Bronchial epithelial cell (primary cell): Measurements from ENCODE around the gene SLC25A39. TPM values are rescaled to one million over a fixed set of nuclear protein-coding genes. Genes with fewer than 3 reads are reported as not detected.
"Not testable (repeated sequence)": the region's sequence is repeated elsewhere in the genome, so short reads cannot be mapped to it uniquely, and the experiment has no call there.

Source experiments
- DNase-seq: peaks from one replicate; pipeline ENCODE4 v3.0.0-alpha.2; 2010; ENCODE audit warnings: low read depth
- FAIRE-seq: peaks from 2 replicates; lab custom pipeline; 2011; peaks lifted over from hg19 to GRCh38; lab: Jason Lieb, UNC
- H3K27me3 ChIP-seq: 2 replicates; pipeline ENCODE4 v1.5.1; 2011; ENCODE audit warnings: low read length; ENCODE audit not compliant: control insufficient read depth, insufficient read depth
- H3K36me3 ChIP-seq: 2 replicates; pipeline ENCODE4 v1.5.1; 2011; ENCODE audit warnings: low read length; ENCODE audit not compliant: control insufficient read depth, insufficient read depth
- H3K4me3 ChIP-seq: 2 replicates; pipeline ENCODE4 v1.5.1; 2011; ENCODE audit warnings: mild to moderate bottlenecking, low read depth, low read length, control low read depth
- total RNA-seq: library from RNA; depleted of rRNA; stranded (reverse); fragments of >200 nt; gene quantifications from 2 replicates; pipeline ENCODE4 v1.2.1, GENCODE V29; 2014
- TF ChIP-seq, protein P1 (sequence below): IDR thresholded peaks from 2 replicates; pipeline ENCODE4 v1.5.1; 2011; ENCODE audit warnings: mild to moderate bottlenecking, moderate library complexity, low read length, control low read depth, inconsistent platforms; ENCODE audit not compliant: insufficient read depth, severe bottlenecking

The SLC25A39 gene
- total RNA-seq, 1 donor from 2014 or later = 83.7 TPM

DNA sequence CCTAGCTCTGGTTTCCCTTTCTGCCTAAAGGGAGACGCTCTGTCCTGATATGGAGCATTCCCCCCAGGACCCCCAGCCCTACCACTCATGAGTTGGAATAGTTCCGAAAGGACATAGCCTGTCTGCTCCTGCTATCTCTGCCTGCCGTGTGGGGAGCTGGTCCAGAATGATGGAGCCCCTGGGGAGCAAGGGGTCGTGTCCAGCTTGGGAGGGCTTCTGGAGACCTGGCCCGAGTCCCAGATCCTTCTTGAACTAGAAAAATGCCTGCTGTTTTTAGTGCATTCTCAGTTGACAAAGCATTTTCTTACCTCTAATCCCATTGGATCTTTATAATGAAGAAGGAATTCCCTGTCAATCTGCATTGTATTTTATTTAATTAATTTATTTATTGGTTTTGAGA is 11.3 kb upstream of the SLC25A39 start:
- TF ChIP-seq, protein P1, sequence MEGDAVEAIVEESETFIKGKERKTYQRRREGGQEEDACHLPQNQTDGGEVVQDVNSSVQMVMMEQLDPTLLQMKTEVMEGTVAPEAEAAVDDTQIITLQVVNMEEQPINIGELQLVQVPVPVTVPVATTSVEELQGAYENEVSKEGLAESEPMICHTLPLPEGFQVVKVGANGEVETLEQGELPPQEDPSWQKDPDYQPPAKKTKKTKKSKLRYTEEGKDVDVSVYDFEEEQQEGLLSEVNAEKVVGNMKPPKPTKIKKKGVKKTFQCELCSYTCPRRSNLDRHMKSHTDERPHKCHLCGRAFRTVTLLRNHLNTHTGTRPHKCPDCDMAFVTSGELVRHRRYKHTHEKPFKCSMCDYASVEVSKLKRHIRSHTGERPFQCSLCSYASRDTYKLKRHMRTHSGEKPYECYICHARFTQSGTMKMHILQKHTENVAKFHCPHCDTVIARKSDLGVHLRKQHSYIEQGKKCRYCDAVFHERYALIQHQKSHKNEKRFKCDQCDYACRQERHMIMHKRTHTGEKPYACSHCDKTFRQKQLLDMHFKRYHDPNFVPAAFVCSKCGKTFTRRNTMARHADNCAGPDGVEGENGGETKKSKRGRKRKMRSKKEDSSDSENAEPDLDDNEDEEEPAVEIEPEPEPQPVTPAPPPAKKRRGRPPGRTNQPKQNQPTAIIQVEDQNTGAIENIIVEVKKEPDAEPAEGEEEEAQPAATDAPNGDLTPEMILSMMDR = no peak
- FAIRE-seq (no peak), DNase-seq (no peak)
- Histone ChIP-seq H3K4me3 (no peak overlapping the region), H3K36me3 (no peaks in the 10 kb centered on the region), H3K27me3 (no peaks in the 10 kb centered on the region)

DNA sequence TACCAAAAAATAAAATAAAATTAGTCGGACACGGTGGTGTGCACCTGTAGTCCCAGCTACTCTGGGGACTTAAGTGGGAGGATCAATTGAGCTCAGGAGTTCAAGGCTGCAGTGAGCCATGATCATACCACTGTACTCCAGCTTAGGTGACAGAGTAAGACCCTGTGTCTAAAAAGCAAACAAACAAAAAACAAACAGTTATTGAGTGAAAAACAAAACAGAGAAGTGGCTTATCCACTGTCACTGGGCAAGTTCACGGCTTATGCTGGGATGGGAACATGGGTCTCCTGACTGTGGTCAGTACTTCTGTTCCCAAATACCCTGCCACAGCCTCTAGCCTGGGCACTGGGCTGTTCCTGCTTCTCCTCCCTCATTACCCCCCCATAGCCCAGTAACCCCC is 10.9 kb upstream of the SLC25A39 start:
- Histone ChIP-seq H3K4me3 (no peak overlapping the region), H3K27me3 (no peaks in the 10 kb centered on the region), H3K36me3 (no peaks in the 10 kb centered on the region)
- TF ChIP-seq, protein P1 = no peak
- DNase-seq (no peak), FAIRE-seq (no peak)

DNA sequence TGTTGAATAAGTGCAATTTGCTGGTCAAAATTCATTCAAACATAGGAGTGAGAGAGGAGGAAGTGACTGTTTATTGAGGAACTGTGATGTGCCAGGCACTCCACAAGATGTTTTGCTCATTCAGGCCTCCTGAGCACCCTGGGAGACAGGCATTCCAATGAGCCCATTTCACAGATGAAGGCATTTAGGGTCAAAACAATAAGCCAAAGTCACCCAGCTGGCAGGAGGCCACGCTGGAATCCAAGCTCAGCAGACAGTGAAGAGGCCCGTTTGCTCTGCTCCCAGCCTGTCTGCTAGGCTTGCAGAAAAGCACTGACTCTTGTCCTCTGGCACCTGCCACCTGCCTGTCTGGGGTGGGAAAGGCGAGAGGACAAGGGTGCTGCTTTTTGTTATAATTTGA is 10.1 kb upstream of the SLC25A39 start:
- Histone ChIP-seq H3K27me3 (no peaks in the 10 kb centered on the region), H3K4me3 (no peak overlapping the region), H3K36me3 (no peaks in the 10 kb centered on the region)
- DNase-seq (no peak), FAIRE-seq (no peak)
- TF ChIP-seq, protein P1 = no peak

DNA sequence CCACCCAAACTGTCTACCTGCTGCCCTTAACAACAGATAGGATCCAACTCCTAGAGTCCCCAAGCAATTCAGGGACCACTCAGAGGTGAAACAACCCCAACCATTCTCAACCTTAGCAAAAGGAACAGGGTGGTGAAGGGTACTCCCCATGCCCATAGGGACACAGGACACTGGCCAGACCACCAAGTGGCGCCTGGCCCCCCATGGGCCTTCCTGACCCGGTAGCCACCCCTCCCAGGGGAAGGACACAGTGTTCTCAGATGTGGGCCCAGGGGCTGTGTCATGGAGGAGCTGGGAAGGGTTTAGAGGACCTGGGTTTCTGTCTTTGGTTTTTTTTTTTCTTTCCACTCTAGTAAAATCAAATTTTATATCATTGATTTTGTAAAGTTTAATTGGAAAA is 9.7 kb upstream of the SLC25A39 start:
- TF ChIP-seq, protein P1 = no peak
- no peak overlapping the region for H3K4me3 ChIP-seq
- DNase-seq (no peak), FAIRE-seq (no peak)
- no peaks in the 10 kb centered on the region for H3K36me3 ChIP-seq
- H3K27me3 ChIP-seq = no peaks in the 10 kb centered on the region

DNA sequence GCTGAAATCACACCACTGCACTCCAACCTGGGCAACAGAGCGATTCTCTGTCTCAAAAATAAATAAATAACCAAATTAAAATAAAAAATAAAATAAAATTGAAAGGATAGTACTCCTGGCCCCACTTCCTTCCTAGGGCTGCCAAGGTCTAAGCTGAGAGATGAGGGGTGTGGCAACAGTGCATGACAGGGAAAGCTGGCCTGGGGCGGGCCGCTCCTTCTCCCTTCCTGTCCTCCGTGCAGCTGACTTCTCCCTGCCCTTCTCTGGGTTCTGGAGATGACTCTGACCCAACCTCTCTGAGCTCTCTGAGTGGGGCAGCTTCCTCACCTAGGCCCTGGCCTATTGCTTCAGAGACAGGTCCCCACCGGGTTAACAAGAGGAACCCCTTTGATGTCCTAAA is 8.7 kb upstream of the SLC25A39 start:
- Histone ChIP-seq H3K36me3 (no peaks in the 10 kb centered on the region), H3K27me3 (no peaks in the 10 kb centered on the region), H3K4me3 (no peak overlapping the region)
- DNase-seq = no peak
- no peak for FAIRE-seq
- TF ChIP-seq, protein P1 = no peak

DNA sequence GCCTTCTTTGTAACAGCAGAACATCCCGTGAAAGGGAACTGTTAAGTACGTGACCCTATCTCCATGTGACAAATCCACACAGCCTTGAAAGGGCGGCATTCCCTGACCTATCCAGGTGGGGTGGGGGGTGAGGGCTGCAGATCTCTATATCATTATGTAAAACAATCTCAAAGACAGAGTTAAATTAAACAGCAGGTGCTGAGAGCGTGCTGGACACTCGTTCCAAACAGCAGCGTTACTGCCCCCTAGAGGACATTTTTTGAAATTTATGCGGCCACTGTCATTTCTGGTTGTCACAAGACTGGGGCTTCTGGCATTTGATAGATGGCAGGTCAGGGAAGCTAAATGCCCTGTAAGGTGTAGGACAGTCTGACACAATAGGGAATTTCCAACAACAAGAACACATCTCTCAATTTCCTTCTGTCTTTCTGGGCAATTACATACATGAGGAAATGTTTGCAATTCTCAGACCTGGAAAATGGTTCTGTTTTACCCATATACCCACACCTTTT is 6.7 kb upstream of the SLC25A39 start:
- DNase-seq = peak; percentile 60

DNA sequence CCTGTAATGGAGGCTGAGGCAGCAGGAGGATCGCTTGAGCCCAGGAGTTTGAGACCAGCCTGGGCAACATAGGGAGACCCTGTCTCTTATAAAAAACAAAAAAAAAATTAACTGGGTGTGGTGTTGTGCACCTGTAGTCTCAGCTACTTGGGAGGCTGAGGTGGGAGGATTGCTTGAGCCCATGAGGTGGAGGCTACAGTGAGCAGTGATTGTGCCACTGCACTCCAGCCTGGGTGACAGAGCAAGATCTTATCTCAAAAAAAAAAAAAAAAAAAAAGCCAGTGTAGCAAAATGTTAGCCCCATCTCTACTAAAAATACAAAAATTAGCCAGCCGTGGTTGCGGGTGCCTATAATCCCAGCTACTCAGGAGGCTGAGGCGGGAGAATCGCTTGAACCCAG is 5.6 kb upstream of the SLC25A39 start:
- FAIRE-seq, H3K4me3 ChIP-seq, H3K36me3 ChIP-seq, H3K27me3 ChIP-seq, DNase-seq: not testable (repeated sequence)

More for the DNA sequence above, 6.7 kb upstream of the SLC25A39 start:
- TF ChIP-seq, protein P1 = peak; percentile 72
- no peak for FAIRE-seq
- H3K27me3 ChIP-seq = no peaks in the 10 kb centered on the region
- no peak overlapping the region for H3K4me3 ChIP-seq
- H3K36me3 ChIP-seq = no peaks in the 10 kb centered on the region

DNA sequence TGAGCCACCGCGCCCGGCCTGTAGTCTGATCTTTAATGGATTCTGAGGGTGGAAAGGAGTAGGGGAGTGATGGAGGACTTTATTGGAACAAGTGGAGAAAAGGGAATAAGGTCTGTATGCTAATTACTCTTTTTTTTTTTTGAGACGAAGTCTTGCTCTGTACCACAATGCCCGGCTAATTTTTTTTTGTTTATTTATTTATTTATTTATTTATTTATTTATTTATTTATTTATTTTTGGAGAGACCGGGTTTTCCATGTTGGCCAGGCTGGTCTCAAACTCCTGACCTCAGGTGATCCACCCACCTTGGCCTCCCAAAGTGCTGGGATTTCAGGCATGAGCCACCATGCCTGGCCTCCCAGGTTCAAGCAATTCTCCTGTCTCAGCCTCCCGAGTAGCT is 4.9 kb upstream of the SLC25A39 start:
- H3K36me3 ChIP-seq, H3K4me3 ChIP-seq, H3K27me3 ChIP-seq, DNase-seq, FAIRE-seq: not testable (repeated sequence)
